HG03060 (cell line): ENCODE data around the gene HDGF.

ENCODE experiments used
- ATAC-seq: cut with Tn5 transposase; IDR thresholded peaks from one replicate; pipeline ENCODE4 v1.9.1; 2021; ENCODE audit warnings: low read depth, moderate number of reproducible peaks; ENCODE audit not compliant: unreplicated experiment

The HDGF gene

GRCh38 chr1:156703741-156704140 is 47.7 kb downstream of the HDGF start:
- ATAC-seq, result no peak

GRCh38 chr1:156703336-156703735 is 48.1 kb downstream of the HDGF start:
- ATAC-seq, result no peak

- no peak for ATAC-seq
Measured at GRCh38 chr1:156700736-156701531, 50.5 kb downstream of the HDGF start.

- no peak for ATAC-seq
Measured at GRCh38 chr1:156698995-156699394, 52.5 kb downstream of the HDGF start.

GRCh38 chr1:156697481-156697880 is 54.0 kb downstream of the HDGF start:
- ATAC-seq, result no peak

- no peak for ATAC-seq
Measured at GRCh38 chr1:156696755-156697154, 54.7 kb downstream of the HDGF start.

GRCh38 chr1:156694690-156694962 is 56.8 kb downstream of the HDGF start:
- ATAC-seq, result no peak

- no peak for ATAC-seq
Measured at GRCh38 chr1:156693848-156694689, 57.4 kb downstream of the HDGF start.

GRCh38 chr1:156692925-156693847 is 58.3 kb downstream of the HDGF start:
- no peak for ATAC-seq

- no peak for ATAC-seq
Measured at GRCh38 chr1:156692441-156692924, 59.0 kb downstream of the HDGF start.
